Gastroesophageal sphincter (tissue), 4 donors: ENCODE results near the gene PACRG. TPM values are rescaled to one million over a fixed set of nuclear protein-coding genes. Genes with fewer than 3 reads are reported as not detected.

ENCODE experiments used
- ATAC-seq: fragments of 150-250 bp; one replicate; pipeline ENCODE4 v1.9.1; 2016; ENCODE audit warnings: mild to moderate bottlenecking, moderate library complexity
- H3K27ac ChIP-seq, 4 donors: fragments of 200-600 bp; sonication (generic) in 3 of 4; 1 replicate in 3 of 4; 2 replicates in 1 of 4; pipeline ENCODE4 v1.5.1; 2016 to 2019
- H3K27me3 ChIP-seq: fragments of 200-600 bp; sonication (generic); one replicate; pipeline ENCODE4 v1.5.1; 2019
- H3K36me3 ChIP-seq, 2 donors: fragments of 200-600 bp; sonication (generic); one replicate each; pipeline ENCODE4 v1.5.1; 2019; ENCODE audit warnings: control low read depth in 1 of 2
- H3K4me1 ChIP-seq, 3 donors: fragments of 200-600 bp; sonication (generic); 1 replicate in 2 of 3; 2 replicates in 1 of 3; pipeline ENCODE4 v1.5.1; 2016 to 2019; ENCODE audit warnings: control low read depth in 2 of 3
- H3K4me3 ChIP-seq, 2 donors: fragments of 200-600 bp; sonication (generic); one replicate each; pipeline ENCODE4 v1.5.1; 2019; ENCODE audit warnings: mild to moderate bottlenecking in 1 of 2, moderate library complexity in 1 of 2
- H3K9me3 ChIP-seq, 3 donors: fragments of 200-600 bp; sonication (generic); one replicate each; pipeline ENCODE4 v1.5.1; 2017 to 2019; ENCODE audit warnings: control low read depth in 2 of 3
- EP300 ChIP-seq: sonication (generic); formaldehyde crosslinking; IDR thresholded peaks from one replicate; pipeline ENCODE4 v1.6.1; 2017; ENCODE audit warnings: antibody characterized with exemption, mild to moderate bottlenecking
- POLR2A ChIP-seq, 2 donors: fragments of 450-650 bp; IDR thresholded peaks; one replicate each; pipeline ENCODE4 v1.6.1; 2017; ENCODE audit warnings: antibody characterized with exemption in 2 of 2, mild to moderate bottlenecking in 2 of 2, moderate library complexity in 1 of 2
- POLR2AphosphoS5 ChIP-seq: sonication (generic); formaldehyde crosslinking; IDR thresholded peaks from one replicate; pipeline ENCODE4 v1.6.1; 2017; ENCODE audit warnings: antibody characterized with exemption
- WGBS, 2 donors: methylation state at CpG; one replicate each; pipeline ENCODE4 v1.1.5; 2018; ENCODE audit warnings: low coverage in 1 of 2; 5-methylcytosine and 5-hydroxymethylcytosine counted together
- total RNA-seq, 4 donors: library from RNA; depleted of rRNA; stranded (reverse); fragments of >200 nt; gene quantifications; one replicate each; pipeline ENCODE4 v1.1.0, GENCODE V29; 2016
- TF ChIP-seq, protein P1 (sequence below), 4 experiments: fragments of 200-600 bp in 2 of 4; fragments of 450-650 bp in 2 of 4; sonication (generic) in 1 of 4; IDR thresholded peaks; one replicate each; pipeline ENCODE4 v1.5.1; 2017 to 2019; ENCODE audit warnings: antibody characterized with exemption in 4 of 4, mild to moderate bottlenecking in 2 of 4, moderate library complexity in 2 of 4

The PACRG gene
- total RNA-seq, 4 donors from 2014 or later, result 1.0 to 7.0 TPM; not detected in 2

DNA sequence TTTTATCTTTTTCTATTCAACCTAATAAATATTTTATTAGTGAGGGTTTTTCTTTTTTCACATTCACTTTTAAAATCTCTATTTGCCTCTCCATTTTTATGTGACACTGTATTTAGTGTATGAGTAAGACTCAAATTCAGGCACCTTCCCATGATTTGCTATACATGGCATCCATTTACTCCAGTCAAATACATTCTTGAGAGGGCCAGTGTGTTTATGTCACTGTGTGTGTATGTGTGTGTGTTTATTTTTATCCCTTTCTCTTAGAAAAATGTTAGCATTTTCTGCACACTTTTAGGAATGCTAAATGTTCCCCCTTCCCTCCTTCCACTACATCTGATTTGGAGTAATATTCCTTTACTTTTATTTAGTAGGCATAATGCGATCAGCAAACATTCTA lies 290.0 kb downstream of the PACRG start:
- WGBS, 2 donors, result 89 to 94% methylated on average over 1 of the region's 1 CpG
- no peaks in the 10 kb centered on the region for H3K36me3 ChIP-seq
- TF ChIP-seq EP300 (no peak), POLR2AphosphoS5 (no peak), POLR2A (IDR thresholded peaks at IDR 0.05) (no peak)
- TF ChIP-seq, protein P1, sequence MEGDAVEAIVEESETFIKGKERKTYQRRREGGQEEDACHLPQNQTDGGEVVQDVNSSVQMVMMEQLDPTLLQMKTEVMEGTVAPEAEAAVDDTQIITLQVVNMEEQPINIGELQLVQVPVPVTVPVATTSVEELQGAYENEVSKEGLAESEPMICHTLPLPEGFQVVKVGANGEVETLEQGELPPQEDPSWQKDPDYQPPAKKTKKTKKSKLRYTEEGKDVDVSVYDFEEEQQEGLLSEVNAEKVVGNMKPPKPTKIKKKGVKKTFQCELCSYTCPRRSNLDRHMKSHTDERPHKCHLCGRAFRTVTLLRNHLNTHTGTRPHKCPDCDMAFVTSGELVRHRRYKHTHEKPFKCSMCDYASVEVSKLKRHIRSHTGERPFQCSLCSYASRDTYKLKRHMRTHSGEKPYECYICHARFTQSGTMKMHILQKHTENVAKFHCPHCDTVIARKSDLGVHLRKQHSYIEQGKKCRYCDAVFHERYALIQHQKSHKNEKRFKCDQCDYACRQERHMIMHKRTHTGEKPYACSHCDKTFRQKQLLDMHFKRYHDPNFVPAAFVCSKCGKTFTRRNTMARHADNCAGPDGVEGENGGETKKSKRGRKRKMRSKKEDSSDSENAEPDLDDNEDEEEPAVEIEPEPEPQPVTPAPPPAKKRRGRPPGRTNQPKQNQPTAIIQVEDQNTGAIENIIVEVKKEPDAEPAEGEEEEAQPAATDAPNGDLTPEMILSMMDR (IDR thresholded peaks at IDR 0.05), result no peak
- ATAC-seq, result no peak
- H3K27me3 ChIP-seq, result no peaks in the 10 kb centered on the region
- no peaks in the 10 kb centered on the region for H3K4me1 ChIP-seq
- no peak overlapping the region for H3K4me3 ChIP-seq
- peaks cover 0 to 5% (median 0%) of the 10 kb centered on the region in 3 donors for H3K9me3 ChIP-seq
- H3K27ac ChIP-seq, result no peak overlapping the region

DNA sequence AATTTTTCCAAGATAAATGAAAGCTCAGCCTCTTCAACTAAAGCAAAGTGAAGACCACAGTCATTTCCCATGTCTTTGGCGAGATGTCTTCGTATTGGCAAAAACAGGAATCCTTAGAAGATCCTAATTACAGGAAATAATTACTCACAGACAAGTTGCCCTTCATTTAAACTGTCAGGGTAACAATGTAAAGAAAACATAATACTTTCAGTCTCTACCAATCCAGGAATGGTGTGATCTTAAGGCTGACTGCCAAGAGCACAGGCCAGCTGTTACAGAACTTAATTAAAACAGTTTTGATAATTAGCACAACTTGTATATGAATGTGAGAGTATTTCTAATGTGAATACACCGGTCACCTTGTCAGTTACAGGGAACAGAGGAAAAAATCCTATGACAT lies 292.2 kb downstream of the PACRG start:
- no peak overlapping the region for H3K4me3 ChIP-seq
- WGBS, 2 donors, result 48 to 55% methylated on average over 3 of the region's 3 CpGs
- no peak overlapping the region for H3K27ac ChIP-seq
- no peaks in the 10 kb centered on the region for H3K27me3 ChIP-seq
- no peaks in the 10 kb centered on the region for H3K4me1 ChIP-seq
- TF ChIP-seq EP300 (no peak), POLR2AphosphoS5 (no peak), POLR2A (IDR thresholded peaks at IDR 0.05) (no peak)
- TF ChIP-seq, protein P1 (IDR thresholded peaks at IDR 0.05), result no peak
- no peak for ATAC-seq
- H3K36me3 ChIP-seq, result no peaks in the 10 kb centered on the region
- H3K9me3 ChIP-seq, result peaks cover 0 to 19% (median 0%) of the 10 kb centered on the region in 3 donors

DNA sequence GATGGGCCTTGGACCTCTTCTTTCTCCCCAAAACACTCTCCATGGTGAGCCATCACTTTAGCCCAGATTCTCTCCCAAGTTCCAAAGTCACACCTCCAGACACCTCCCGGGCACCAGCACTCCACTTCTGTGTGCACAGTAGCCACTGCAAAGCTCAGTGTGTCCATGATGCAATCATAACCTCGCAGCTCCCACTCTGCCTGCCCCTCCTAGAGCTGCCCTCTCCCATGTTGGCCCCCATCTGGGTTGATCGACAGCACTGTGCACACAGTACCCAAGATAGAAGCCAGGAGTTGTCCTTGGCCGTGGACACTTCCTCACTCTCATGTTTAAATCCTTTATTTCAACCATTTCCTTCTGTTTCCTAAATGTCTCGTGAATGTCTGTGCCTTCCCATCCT lies 293.3 kb downstream of the PACRG start:
- 80 to 85% methylated on average over 5 of the region's 5 CpGs for WGBS, 2 donors
- Histone ChIP-seq H3K27ac (no peak overlapping the region), H3K27me3 (no peaks in the 10 kb centered on the region), H3K4me3 (no peak overlapping the region), H3K36me3 (no peaks in the 10 kb centered on the region), H3K4me1 (no peaks in the 10 kb centered on the region), H3K9me3 (peaks cover 0 to 19% (median 0%) of the 10 kb centered on the region in 3 donors)
- no peak for ATAC-seq
- TF ChIP-seq, protein P1 (IDR thresholded peaks at IDR 0.05), result no peak
- TF ChIP-seq POLR2AphosphoS5 (no peak), EP300 (no peak), POLR2A (IDR thresholded peaks at IDR 0.05) (no peak)

DNA sequence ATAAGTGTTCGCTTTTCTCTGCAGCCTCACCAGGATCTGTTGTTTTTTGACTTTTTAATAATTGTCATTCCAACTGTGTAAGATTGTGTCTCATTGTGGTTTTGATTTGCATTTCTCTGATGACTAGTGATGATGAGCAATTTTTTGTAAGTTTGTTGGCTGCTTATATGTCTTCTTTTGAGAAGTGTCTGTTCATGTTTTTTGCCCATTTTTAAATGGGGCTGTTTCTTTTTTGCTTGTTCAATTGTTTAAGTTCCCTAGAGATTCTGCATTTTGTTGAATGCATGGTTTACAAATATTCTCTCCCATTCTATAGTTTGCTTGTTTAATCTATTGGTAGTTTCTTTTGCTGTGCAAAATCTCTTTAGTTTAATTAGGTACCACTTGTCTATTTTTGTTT lies 295.9 kb downstream of the PACRG start:
- 94% methylated on average over 1 of the region's 1 CpG; no CpG with 5 or more reads in 1 of the 2 donors for WGBS, 2 donors
- Histone ChIP-seq H3K27me3 (no peaks in the 10 kb centered on the region), H3K9me3 (peaks cover 0 to 23% (median 0%) of the 10 kb centered on the region in 3 donors), H3K36me3 (no peaks in the 10 kb centered on the region), H3K4me3 (no peak overlapping the region), H3K4me1 (no peaks in the 10 kb centered on the region), H3K27ac (no peak overlapping the region)
- TF ChIP-seq POLR2A (IDR thresholded peaks at IDR 0.05), result no peak
- TF ChIP-seq POLR2AphosphoS5, result no peak
- TF ChIP-seq, protein P1 (IDR thresholded peaks at IDR 0.05), result no peak
- no peak for TF ChIP-seq EP300
- no peak for ATAC-seq

DNA sequence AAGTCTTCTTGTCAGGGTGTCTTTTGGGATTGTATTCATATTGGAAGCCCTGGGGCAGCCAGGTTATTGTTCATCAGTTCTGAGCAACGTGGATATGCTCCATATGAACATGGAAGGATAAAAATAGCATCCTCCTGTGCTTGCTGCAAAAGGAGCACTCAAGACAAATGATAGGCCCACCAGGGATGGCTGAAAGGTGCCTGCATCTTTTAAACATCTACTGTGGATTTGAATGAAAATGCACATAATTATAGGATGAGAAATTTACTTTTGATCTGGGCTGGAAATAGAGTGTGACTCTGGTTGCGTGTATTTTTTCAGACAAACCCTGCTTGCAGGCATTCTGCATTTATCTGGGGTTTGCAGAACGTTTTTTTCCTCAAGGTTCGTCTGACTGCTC lies 299.1 kb downstream of the PACRG start:
- Histone ChIP-seq H3K27me3 (no peaks in the 10 kb centered on the region), H3K4me3 (no peak overlapping the region), H3K36me3 (no peaks in the 10 kb centered on the region), H3K27ac (no peak overlapping the region), H3K4me1 (no peaks in the 10 kb centered on the region), H3K9me3 (peaks cover 0 to 23% (median 0%) of the 10 kb centered on the region in 3 donors)
- WGBS, 2 donors, result 44 to 59% methylated on average over 4 of the region's 4 CpGs
- TF ChIP-seq EP300, result no peak
- TF ChIP-seq, protein P1 (IDR thresholded peaks at IDR 0.05), result no peak
- TF ChIP-seq POLR2AphosphoS5, result no peak
- no peak for TF ChIP-seq POLR2A (IDR thresholded peaks at IDR 0.05)
- ATAC-seq, result no peak
